Tibial nerve (tissue), 4 donors: ENCODE results near the gene PRDM2.

Source experiments
- CTCF ChIP-seq, 5 experiments: fragments of 200-600 bp in 3 of 5; fragments of 450-650 bp in 2 of 5; sonication (generic) in 3 of 5; IDR thresholded peaks; one replicate each; pipeline ENCODE4 v1.5.1; 2016 to 2019; ENCODE audit warnings: antibody characterized with exemption in 5 of 5, mild to moderate bottlenecking in 3 of 5, moderate library complexity in 2 of 5
- EP300 ChIP-seq, 2 donors: sonication (generic); formaldehyde crosslinking; IDR thresholded peaks; one replicate each; pipeline ENCODE4 v1.6.1; 2017; ENCODE audit warnings: antibody characterized with exemption in 2 of 2, mild to moderate bottlenecking in 1 of 2
- POLR2A ChIP-seq, 2 donors: fragments of 450-650 bp; IDR thresholded peaks; one replicate each; pipeline ENCODE4 v1.6.1; 2017; ENCODE audit warnings: antibody characterized with exemption in 2 of 2, mild to moderate bottlenecking in 2 of 2, moderate library complexity in 2 of 2

GRCh38 chr1:13679651-13680050 lies 20.3 kb upstream of the PRDM2 start:
- TF ChIP-seq CTCF (IDR thresholded peaks at IDR 0.05) (no peak), POLR2A (IDR thresholded peaks at IDR 0.05) (no peak), EP300 (IDR thresholded peaks at IDR 0.05) (no peak)
